K562 (cell line): ENCODE results near the gene ATIC. TPM values are rescaled to one million over a fixed set of nuclear protein-coding genes. Genes with fewer than 3 reads are reported as not detected.

ENCODE experiments used
- ADNP ChIP-seq: fragments of 200-800 bp; sonication (Bioruptor generic); IDR thresholded peaks from 2 replicates; pipeline ENCODE4 v1.6.1; 2016; ENCODE audit warnings: missing genetic modification characterization, missing compliant biosample characterization
- AFF4 ChIP-seq: sonication (generic); formaldehyde crosslinking; IDR thresholded peaks from 2 replicates; pipeline ENCODE4 v1.8.0; 2023; ENCODE audit warnings: mild to moderate bottlenecking, missing genetic modification reagents
- ARID3A ChIP-seq: IDR thresholded peaks from 2 replicates; pipeline ENCODE4 v1.6.1; 2012; ENCODE audit warnings: low read depth, low read length, improper control_type of control experiment, borderline replicate concordance
- BCOR ChIP-seq: fragments of 450-650 bp; IDR thresholded peaks from 2 replicates; pipeline ENCODE4 v1.6.1; 2016
- NFIC ChIP-seq: fragments of 450-650 bp; IDR thresholded peaks from 2 replicates; pipeline ENCODE4 v1.6.1; 2017; ENCODE audit warnings: mild to moderate bottlenecking, inconsistent platforms
- PHF8 ChIP-seq: fragments of 200-600 bp; sonication (generic); IDR thresholded peaks from 2 replicates; pipeline ENCODE4 v1.6.1; 2012; ENCODE audit warnings: mixed run types, mild to moderate bottlenecking, inconsistent platforms, low read length, moderate library complexity, borderline replicate concordance
- POLR2AphosphoS2 ChIP-seq: IDR thresholded peaks from 2 replicates; pipeline ENCODE4 v1.6.1; 2012; ENCODE audit warnings: low read length, improper control_type of control experiment
- RBBP5 ChIP-seq: fragments of 200-600 bp; sonication (generic); IDR thresholded peaks from 2 replicates; pipeline ENCODE4 v1.6.1; 2012; ENCODE audit warnings: borderline replicate concordance, mild to moderate bottlenecking, low read length, control low read depth, inconsistent platforms; ENCODE audit not compliant: insufficient read depth, poor library complexity, severe bottlenecking
- RFX7 ChIP-seq: fragments of 250-450 bp; sonication (Bioruptor Pico); IDR thresholded peaks from 2 replicates; pipeline ENCODE4 v1.5.1; 2021; ENCODE audit warnings: mild to moderate bottlenecking
- ZHX1 ChIP-seq: fragments of 150-350 bp; conservative IDR thresholded peaks from 2 replicates; pipeline ENCODE4 v1.6.1; 2014; ENCODE audit warnings: low read length
- ZNF592 ChIP-seq: fragments of 450-650 bp; IDR thresholded peaks from 2 replicates; pipeline ENCODE4 v1.6.1; 2017; ENCODE audit warnings: antibody characterized with exemption, mild to moderate bottlenecking
- polyA plus RNA-seq, 8 experiments: library from polyadenylated mRNA; depleted of rRNA in 4 of 8; stranded (reverse) in 5 of 8; unstranded in 3 of 8; fragments of >200 nt; fragmentation: Nextera tagmentation in 2 of 8; fragmentation: Illumina TruSeq in 1 of 8; extraction: Ambion mirVana in 2 of 8; extraction: Trizol in 1 of 8; gene quantifications; 2 replicates each; pipeline versions ENCODE4 v1.2.1 to v1.2.3, GENCODE V29; 2011 to 2014; ENCODE audit warnings: inconsistent platforms in 1 of 8, missing spikeins in 1 of 8
- total RNA-seq, 7 experiments: library from RNA; depleted of rRNA in 6 of 7; stranded (reverse); fragments of >200 nt in 6 of 7; fragmentation: Illumina TruSeq in 2 of 7; extraction: Trizol in 2 of 7; gene quantifications; 2 replicates each; pipeline versions ENCODE4 v1.2.1 to v1.2.3, GENCODE V29; 2011 to 2021; ENCODE audit warnings: low replicate concordance in 1 of 7
- TF ChIP-seq, protein P1 (sequence below): fragments of 250-450 bp; sonication (Bioruptor Pico); IDR thresholded peaks from 2 replicates; pipeline ENCODE4 v1.8.0; 2022; ENCODE audit warnings: moderate library complexity, mild to moderate bottlenecking, inconsistent platforms

ATIC gene
- total and polyA plus RNA-seq, 9 of the 15 experiments (the other 6 are each of a cell fraction or from before 2014, with no cell fraction given): 45.6 to 480 (median 212) TPM

GRCh38 chr2:215311625-215312396, at the start of gene ATIC (continued):
- no peak for TF ChIP-seq RFX7
- TF ChIP-seq RBBP5: peak; percentile 88
- no peak; the same call in 1 of the 2 replicates for TF ChIP-seq AFF4 (CRISPR knock-in tag)
- peak; percentile 94 for TF ChIP-seq ZNF592
- peak; percentile 77 for TF ChIP-seq NFIC
- no peak for TF ChIP-seq POLR2AphosphoS2
- TF ChIP-seq ADNP (tag): no peak
- TF ChIP-seq BCOR: no peak
- TF ChIP-seq, protein P1, sequence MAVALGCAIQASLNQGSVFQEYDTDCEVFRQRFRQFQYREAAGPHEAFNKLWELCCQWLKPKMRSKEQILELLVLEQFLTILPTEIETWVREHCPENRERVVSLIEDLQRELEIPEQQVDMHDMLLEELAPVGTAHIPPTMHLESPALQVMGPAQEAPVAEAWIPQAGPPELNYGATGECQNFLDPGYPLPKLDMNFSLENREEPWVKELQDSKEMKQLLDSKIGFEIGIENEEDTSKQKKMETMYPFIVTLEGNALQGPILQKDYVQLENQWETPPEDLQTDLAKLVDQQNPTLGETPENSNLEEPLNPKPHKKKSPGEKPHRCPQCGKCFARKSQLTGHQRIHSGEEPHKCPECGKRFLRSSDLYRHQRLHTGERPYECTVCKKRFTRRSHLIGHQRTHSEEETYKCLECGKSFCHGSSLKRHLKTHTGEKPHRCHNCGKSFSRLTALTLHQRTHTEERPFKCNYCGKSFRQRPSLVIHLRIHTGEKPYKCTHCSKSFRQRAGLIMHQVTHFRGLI (CRISPR knock-in tag): no peak
- TF ChIP-seq PHF8: peak; percentile 80
- TF ChIP-seq ZHX1: no peak
- no peak for TF ChIP-seq ARID3A
